Activated T-helper 2 cell treated with anti-CD3 and anti-CD28 coated beads, Interferon-gamma antibody, Interleukin-2, Interleukin-4, amounts not matched to agents 10 μg/mL and 5 μg/mL and 100 μg/mL, durations not matched to agents 14 hours and 24 hours and 36 hours (primary cell): ENCODE results near the gene RANGRF. TPM values are rescaled to one million over a fixed set of nuclear protein-coding genes. Genes with fewer than 3 reads are reported as not detected.

Experiments
- DNase-seq: peaks from one replicate; pipeline ENCODE4 v3.0.0; 2021; ENCODE audit warnings: low spot score
- H3K27ac Mint-ChIP-seq: one replicate; pipeline ENCODE4 v1.8.0; 2021; ENCODE audit warnings: mixed read lengths
- H3K27me3 Mint-ChIP-seq: one replicate; pipeline ENCODE4 v1.8.0; 2021; ENCODE audit warnings: low read depth, mixed read lengths
- H3K36me3 Mint-ChIP-seq: one replicate; pipeline ENCODE4 v1.8.0; 2021; ENCODE audit warnings: low read depth, mixed read lengths
- H3K4me1 Mint-ChIP-seq: one replicate; pipeline ENCODE4 v1.8.0; 2021; ENCODE audit warnings: low read depth, mixed read lengths
- H3K4me3 Mint-ChIP-seq: one replicate; pipeline ENCODE4 v1.8.0; 2021; ENCODE audit warnings: low read depth, mild to moderate bottlenecking, moderate library complexity, mixed read lengths
- H3K9me3 Mint-ChIP-seq: one replicate; pipeline ENCODE4 v1.8.0; 2021; ENCODE audit warnings: mixed read lengths
- intact Hi-C: fragments of 100-400 bp; cut with micrococcal nuclease; formaldehyde crosslinking; loops from one replicate; pipeline ENCODE4 v1.15.1; 2023
- total RNA-seq: library from RNA; stranded (reverse); gene quantifications from 2 replicates; pipeline ENCODE4 v1.2.3, GENCODE V29; 2022

The RANGRF gene
- total RNA-seq, 1 donor from 2014 or later: 61.4 TPM

- intact Hi-C loops: no loop called here
- H3K4me1 Mint-ChIP-seq: peaks cover 13% of the 10 kb centered on the region
- H3K36me3 Mint-ChIP-seq: no peaks in the 10 kb centered on the region
- peaks cover 47% of the 10 kb centered on the region for H3K27me3 Mint-ChIP-seq
- H3K4me3 Mint-ChIP-seq: peak overlapping the region; percentile 54
- DNase-seq: peak; percentile 14
- no peak overlapping the region for H3K27ac Mint-ChIP-seq
- no peaks in the 10 kb centered on the region for H3K9me3 Mint-ChIP-seq
These were observed 38.2 kb downstream of the RANGRF start for GRCh38 chr17:8326511-8327302.

- H3K4me1 Mint-ChIP-seq: peaks cover 13% of the 10 kb centered on the region
- intact Hi-C loops: no loop called here
- no peak for DNase-seq
- H3K27me3 Mint-ChIP-seq: peaks cover 47% of the 10 kb centered on the region
- no peaks in the 10 kb centered on the region for H3K9me3 Mint-ChIP-seq
- H3K27ac Mint-ChIP-seq: no peak overlapping the region
- peak overlapping the region; percentile 47 for H3K4me3 Mint-ChIP-seq
- no peaks in the 10 kb centered on the region for H3K36me3 Mint-ChIP-seq
These were observed 38.8 kb downstream of the RANGRF start for GRCh38 chr17:8327303-8327649.

GRCh38 chr17:8332128-8332527, 43.7 kb downstream of the RANGRF start:
- intact Hi-C loops: no loop called here
- H3K27ac Mint-ChIP-seq: no peak overlapping the region
- no peaks in the 10 kb centered on the region for H3K9me3 Mint-ChIP-seq
- no peak for DNase-seq
- no peak overlapping the region for H3K4me3 Mint-ChIP-seq
- no peaks in the 10 kb centered on the region for H3K36me3 Mint-ChIP-seq
- no peaks in the 10 kb centered on the region for H3K4me1 Mint-ChIP-seq
- H3K27me3 Mint-ChIP-seq: peaks cover 18% of the 10 kb centered on the region

GRCh38 chr17:8332688-8333087, 44.2 kb downstream of the RANGRF start:
- Mint-ChIP-seq H3K36me3 (no peaks in the 10 kb centered on the region), H3K9me3 (no peaks in the 10 kb centered on the region), H3K4me1 (peaks cover under 1% of the 10 kb centered on the region), H3K27ac (no peak overlapping the region), H3K27me3 (peaks cover 12% of the 10 kb centered on the region), H3K4me3 (no peak overlapping the region)
- DNase-seq: no peak
- intact Hi-C loops: no loop called here

GRCh38 chr17:8333281-8333680, 44.8 kb downstream of the RANGRF start:
- no peak overlapping the region for H3K4me3 Mint-ChIP-seq
- H3K27ac Mint-ChIP-seq: no peak overlapping the region
- no peaks in the 10 kb centered on the region for H3K36me3 Mint-ChIP-seq
- no peak for DNase-seq
- peaks cover 7% of the 10 kb centered on the region for H3K27me3 Mint-ChIP-seq
- H3K4me1 Mint-ChIP-seq: peaks cover 5% of the 10 kb centered on the region
- no peaks in the 10 kb centered on the region for H3K9me3 Mint-ChIP-seq
- intact Hi-C loops: no loop called here

- no peak overlapping the region for H3K4me3 Mint-ChIP-seq
- intact Hi-C loops: no loop called here
These were observed 49.6 kb downstream of the RANGRF start for GRCh38 chr17:8337802-8338752.

GRCh38 chr17:8338753-8339140, 50.3 kb downstream of the RANGRF start:
- no peaks in the 10 kb centered on the region for H3K36me3 Mint-ChIP-seq
- H3K9me3 Mint-ChIP-seq: no peaks in the 10 kb centered on the region
- intact Hi-C loops: no loop called here
- DNase-seq: no peak
- H3K4me3 Mint-ChIP-seq: no peak overlapping the region
- H3K4me1 Mint-ChIP-seq: peaks cover 7% of the 10 kb centered on the region
- peaks cover 2% of the 10 kb centered on the region for H3K27me3 Mint-ChIP-seq
- H3K27ac Mint-ChIP-seq: no peak overlapping the region

More at GRCh38 chr17:8337802-8338752, 49.6 kb downstream of the RANGRF start:
- H3K27ac Mint-ChIP-seq: no peak overlapping the region
- DNase-seq: no peak
- no peaks in the 10 kb centered on the region for H3K9me3 Mint-ChIP-seq
- H3K36me3 Mint-ChIP-seq: no peaks in the 10 kb centered on the region
- H3K4me1 Mint-ChIP-seq: peaks cover 7% of the 10 kb centered on the region
- peaks cover 2% of the 10 kb centered on the region for H3K27me3 Mint-ChIP-seq

GRCh38 chr17:8339540-8339939, 51.1 kb downstream of the RANGRF start, which contains the start of gene ODF4:
Gene ODF4 (plus strand): TSS chr17:8339840. CDS start chr17:8340052, 212 bp downstream.
- H3K27me3 Mint-ChIP-seq: peaks cover 2% of the 10 kb centered on the region
- no peak within 1 kb of the TSS for H3K4me3 Mint-ChIP-seq
- H3K27ac Mint-ChIP-seq: no peak within 1 kb of the TSS
- H3K4me1 Mint-ChIP-seq: peaks cover 7% of the 10 kb centered on the region
- no peaks in the 10 kb centered on the region for H3K9me3 Mint-ChIP-seq
- no peak for DNase-seq
- no peaks in the 10 kb centered on the region for H3K36me3 Mint-ChIP-seq
- intact Hi-C loops: no loop called here

Other genes with a start within 250 kb of the RANGRF start
- gene ALOX15B, start 249.6 kb upstream of the RANGRF start, total RNA-seq: not detected in 2 replicates
- gene ALOX12B, start 201.0 kb upstream of the RANGRF start, total RNA-seq: 0.87 and 1.4 TPM in 2 replicates
- gene ALOXE3, start 170.2 kb upstream of the RANGRF start, total RNA-seq: not detected in 2 replicates
- 2.4 and 3.1 TPM in 2 replicates for gene HES7, start 164.6 kb upstream of the RANGRF start, total RNA-seq
- 41.8 and 43.2 TPM in 2 replicates for gene PER1, start 136.3 kb upstream of the RANGRF start, total RNA-seq
- 44.6 and 44.7 TPM in 2 replicates for gene VAMP2, start 125.7 kb upstream of the RANGRF start, total RNA-seq
- 18.7 and 25.0 TPM in 2 replicates for gene TMEM107, start 112.3 kb upstream of the RANGRF start, total RNA-seq
- gene BORCS6, start 98.5 kb upstream of the RANGRF start, total RNA-seq: 7.8 and 8.0 TPM in 2 replicates
- 113 TPM in 2 replicates for gene AURKB, start 78.1 kb upstream of the RANGRF start, total RNA-seq
- 76.7 and 81.0 TPM in 2 replicates for gene CTC1, start 40.6 kb upstream of the RANGRF start, total RNA-seq
- 165 and 174 TPM in 2 replicates for gene PFAS, start 39.4 kb upstream of the RANGRF start, total RNA-seq
- 6.8 and 7.4 TPM in 2 replicates for gene SLC25A35, start 6.7 kb downstream of the RANGRF start, total RNA-seq
- not detected in 2 replicates for gene ARHGEF15, start 21.6 kb downstream of the RANGRF start, total RNA-seq
- gene ODF4, start 51.2 kb downstream of the RANGRF start, total RNA-seq: not detected in 2 replicates
- 2,352 and 2,379 TPM in 2 replicates for gene RPL26, start 94.5 kb downstream of the RANGRF start, total RNA-seq
- not detected in 2 replicates for gene RNF222, start 109.2 kb downstream of the RANGRF start, total RNA-seq
- 66.6 and 66.9 TPM in 2 replicates for gene NDEL1, start 147.2 kb downstream of the RANGRF start, total RNA-seq